Measurements from ENCODE around the gene DIDO1.

Gene DIDO1

GRCh38 chr20:62938105-62938888 is 12.0 kb upstream of the DIDO1 start, which contains the start of gene GID8:
TSS of gene GID8 (plus strand) at chr20:62938147. CDS start at chr20:62941503, 3,356 bp downstream.
- H3K27me3 ChIP-seq: no peaks in the 10 kb centered on the region
- peak within 1 kb of the TSS; percentile 81 for H3K4me3 ChIP-seq (ENCODE audit: low read depth, low read length)
- DNase-seq: peak; percentile 53
- H3K36me3 ChIP-seq: peaks cover 55% of the 10 kb centered on the region
- H3K4me1 ChIP-seq: no peaks in the 10 kb centered on the region
- no peaks in the 10 kb centered on the region for H3K9me3 ChIP-seq
- TF ChIP-seq, protein P1, sequence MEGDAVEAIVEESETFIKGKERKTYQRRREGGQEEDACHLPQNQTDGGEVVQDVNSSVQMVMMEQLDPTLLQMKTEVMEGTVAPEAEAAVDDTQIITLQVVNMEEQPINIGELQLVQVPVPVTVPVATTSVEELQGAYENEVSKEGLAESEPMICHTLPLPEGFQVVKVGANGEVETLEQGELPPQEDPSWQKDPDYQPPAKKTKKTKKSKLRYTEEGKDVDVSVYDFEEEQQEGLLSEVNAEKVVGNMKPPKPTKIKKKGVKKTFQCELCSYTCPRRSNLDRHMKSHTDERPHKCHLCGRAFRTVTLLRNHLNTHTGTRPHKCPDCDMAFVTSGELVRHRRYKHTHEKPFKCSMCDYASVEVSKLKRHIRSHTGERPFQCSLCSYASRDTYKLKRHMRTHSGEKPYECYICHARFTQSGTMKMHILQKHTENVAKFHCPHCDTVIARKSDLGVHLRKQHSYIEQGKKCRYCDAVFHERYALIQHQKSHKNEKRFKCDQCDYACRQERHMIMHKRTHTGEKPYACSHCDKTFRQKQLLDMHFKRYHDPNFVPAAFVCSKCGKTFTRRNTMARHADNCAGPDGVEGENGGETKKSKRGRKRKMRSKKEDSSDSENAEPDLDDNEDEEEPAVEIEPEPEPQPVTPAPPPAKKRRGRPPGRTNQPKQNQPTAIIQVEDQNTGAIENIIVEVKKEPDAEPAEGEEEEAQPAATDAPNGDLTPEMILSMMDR (IDR thresholded peaks at IDR 0.05; ENCODE audit: low read depth, low read length): no peak

- H3K27me3 ChIP-seq: no peaks in the 10 kb centered on the region
- H3K4me1 ChIP-seq: no peaks in the 10 kb centered on the region
- peak; percentile 99 for DNase-seq
- TF ChIP-seq, protein P1 (IDR thresholded peaks at IDR 0.05; ENCODE audit: low read depth, low read length): no peak
- H3K9me3 ChIP-seq: no peaks in the 10 kb centered on the region
- peak overlapping the region; percentile 81 for H3K4me3 ChIP-seq (ENCODE audit: low read depth, low read length)
- H3K36me3 ChIP-seq: peaks cover 51% of the 10 kb centered on the region
Observed at GRCh38 chr20:62937268-62938104, 11.2 kb upstream of the DIDO1 start.

DNA sequence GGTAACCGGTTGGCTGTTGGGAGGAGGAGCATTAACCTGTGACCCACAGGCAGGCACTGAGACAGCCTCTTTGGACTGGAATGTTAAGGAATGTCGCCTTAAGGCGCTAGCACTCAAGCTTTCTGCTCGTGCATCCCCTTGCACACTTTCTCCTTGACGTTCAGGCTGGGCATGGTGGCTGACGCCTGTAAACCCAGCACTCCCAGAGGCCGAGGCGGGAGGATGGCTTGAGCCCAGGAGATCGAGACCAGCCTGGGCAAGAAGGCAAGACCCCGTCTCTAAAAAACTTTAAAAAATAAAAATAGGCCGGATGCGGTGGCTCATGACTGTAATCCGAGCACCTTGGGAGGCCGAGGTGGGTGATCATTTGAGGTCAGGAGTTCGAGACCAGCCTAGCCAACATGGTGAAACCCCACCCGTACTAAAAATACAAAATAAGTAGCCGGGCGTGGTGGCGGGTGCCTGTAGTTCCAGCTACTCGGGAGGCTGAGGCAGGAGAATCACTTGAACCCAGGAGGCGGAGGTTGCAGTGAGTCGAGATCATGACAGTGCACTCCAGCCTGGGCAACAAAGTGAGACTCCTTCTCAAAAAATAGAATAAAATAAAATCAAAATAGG is 9.8 kb upstream of the DIDO1 start:
- Histone ChIP-seq H3K4me3 (ENCODE audit: low read depth, low read length) (peak overlapping the region; percentile 81), H3K36me3 (peaks cover 43% of the 10 kb centered on the region), H3K9me3 (no peaks in the 10 kb centered on the region), H3K27me3 (no peaks in the 10 kb centered on the region), H3K4me1 (no peaks in the 10 kb centered on the region)
- no peak for DNase-seq
- TF ChIP-seq, protein P1 (IDR thresholded peaks at IDR 0.05; ENCODE audit: low read depth, low read length): no peak

DNA sequence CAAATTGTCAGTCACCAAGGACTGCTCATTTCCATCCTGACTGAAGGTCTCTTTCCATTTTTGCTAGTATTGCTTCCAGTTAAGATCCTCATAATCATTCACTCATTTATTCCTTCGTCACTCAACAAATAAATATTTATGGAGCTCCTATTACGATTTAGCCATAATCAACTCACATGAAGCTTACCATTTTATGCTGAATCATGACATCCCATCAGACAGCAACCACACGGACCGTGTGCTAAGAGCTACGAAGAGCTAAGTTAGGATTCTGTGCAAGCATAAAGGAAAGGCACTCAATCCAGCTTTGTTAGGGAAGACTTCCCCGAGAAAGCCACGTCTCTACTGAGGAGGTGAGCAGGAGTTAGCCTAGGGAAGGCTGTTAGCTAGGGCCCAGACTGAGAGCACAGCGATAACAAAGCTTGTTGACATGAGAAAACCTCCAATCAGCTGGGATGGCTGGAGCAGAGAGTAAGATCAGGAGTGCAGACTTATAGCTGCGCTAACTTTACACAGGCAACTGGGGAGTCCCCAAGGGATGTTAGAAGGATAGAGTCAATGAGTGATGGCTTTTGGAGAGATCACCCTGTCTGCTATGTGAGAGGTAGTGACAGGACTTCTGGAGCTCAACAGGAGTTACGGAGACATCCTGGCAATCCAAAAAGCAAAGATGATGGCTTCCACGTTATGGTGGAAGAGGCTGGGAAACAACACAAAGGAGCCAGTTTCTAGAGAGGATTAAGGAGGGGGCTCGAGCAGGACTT is 9.1 kb upstream of the DIDO1 start:
- no peaks in the 10 kb centered on the region for H3K9me3 ChIP-seq
- no peak for DNase-seq
- H3K4me3 ChIP-seq (ENCODE audit: low read depth, low read length): no peak overlapping the region
- TF ChIP-seq, protein P1 (IDR thresholded peaks at IDR 0.05; ENCODE audit: low read depth, low read length): no peak
- H3K36me3 ChIP-seq: peaks cover 47% of the 10 kb centered on the region
- no peaks in the 10 kb centered on the region for H3K4me1 ChIP-seq
- no peaks in the 10 kb centered on the region for H3K27me3 ChIP-seq

DNA sequence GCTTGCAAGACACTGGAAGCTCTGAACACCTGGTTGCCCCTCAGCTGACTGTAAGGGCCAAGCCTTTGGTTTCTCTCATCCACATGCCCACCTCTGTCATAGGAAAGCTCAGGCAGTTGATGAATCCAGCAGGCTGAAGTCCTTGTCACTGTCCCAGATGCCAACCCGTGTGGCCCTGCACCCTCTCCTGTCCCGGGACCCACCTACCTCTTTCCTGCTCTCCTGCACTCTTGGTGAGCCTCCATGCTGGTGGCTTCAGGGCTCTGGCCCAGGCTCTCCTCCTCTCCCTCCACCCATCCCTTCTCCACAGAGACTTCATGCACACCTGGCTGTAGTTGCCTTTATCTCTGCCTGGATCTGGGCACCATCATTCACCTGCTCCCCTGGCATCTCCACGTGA is 7.7 kb upstream of the DIDO1 start:
- H3K36me3 ChIP-seq: peaks cover 47% of the 10 kb centered on the region
- H3K27me3 ChIP-seq: no peaks in the 10 kb centered on the region
- no peaks in the 10 kb centered on the region for H3K4me1 ChIP-seq
- TF ChIP-seq, protein P1 (IDR thresholded peaks at IDR 0.05; ENCODE audit: low read depth, low read length): no peak
- H3K9me3 ChIP-seq: no peaks in the 10 kb centered on the region
- no peak overlapping the region for H3K4me3 ChIP-seq (ENCODE audit: low read depth, low read length)
- no peak for DNase-seq

Measured in BE2C (cell line).